NCI-H345 treated with DMSO at 0.1 percent for 48 hours (cell line): ENCODE results near the gene CHST8.
"Not testable (repeated sequence)": the region's sequence is repeated elsewhere in the genome, so short reads cannot be mapped to it uniquely, and the experiment has no call there.

Experiments used
- DNase-seq: peaks from one replicate; lab custom pipeline; 2025; ENCODE audit not compliant: unreplicated experiment; lab: John Stamatoyannopoulos, UW

Gene CHST8

GRCh38 chr19:33689138-33689746 lies 67.5 kb downstream of the CHST8 start:
- DNase-seq, result no peak

GRCh38 chr19:33689868-33690267 lies 68.1 kb downstream of the CHST8 start:
- no peak for DNase-seq

GRCh38 chr19:33690378-33691029 lies 68.8 kb downstream of the CHST8 start:
- DNase-seq, result no peak

GRCh38 chr19:33691030-33691427 lies 69.3 kb downstream of the CHST8 start:
- no peak for DNase-seq

GRCh38 chr19:33691736-33692135 lies 70.0 kb downstream of the CHST8 start:
- no peak for DNase-seq

GRCh38 chr19:33693678-33694077 lies 71.9 kb downstream of the CHST8 start:
- DNase-seq, result no peak

- DNase-seq, result not testable (repeated sequence)
Measured at GRCh38 chr19:33695547-33695946, 73.8 kb downstream of the CHST8 start.

GRCh38 chr19:33697766-33698165 lies 76.0 kb downstream of the CHST8 start:
- no peak for DNase-seq

- no peak for DNase-seq
Measured at GRCh38 chr19:33698576-33699435, 77.1 kb downstream of the CHST8 start.

GRCh38 chr19:33699754-33700407 lies 78.1 kb downstream of the CHST8 start:
- no peak for DNase-seq

- DNase-seq, result no peak
Measured at GRCh38 chr19:33700408-33701013, 78.8 kb downstream of the CHST8 start.

GRCh38 chr19:33701565-33701964 lies 79.8 kb downstream of the CHST8 start:
- DNase-seq, result no peak

- DNase-seq, result no peak
Measured at GRCh38 chr19:33702606-33703437, 81.1 kb downstream of the CHST8 start.

- DNase-seq, result no peak
Measured at GRCh38 chr19:33703438-33703750, 81.6 kb downstream of the CHST8 start.

- DNase-seq, result no peak
Measured at GRCh38 chr19:33703821-33704220, 82.1 kb downstream of the CHST8 start.

GRCh38 chr19:33704271-33704670 lies 82.5 kb downstream of the CHST8 start:
- no peak for DNase-seq

GRCh38 chr19:33705090-33705847 lies 83.5 kb downstream of the CHST8 start:
- DNase-seq, result no peak

- no peak for DNase-seq
Measured at GRCh38 chr19:33705860-33706259, 84.1 kb downstream of the CHST8 start.

GRCh38 chr19:33706631-33707030 lies 84.9 kb downstream of the CHST8 start:
- DNase-seq, result no peak

- no peak for DNase-seq
Measured at GRCh38 chr19:33712268-33712667, 90.5 kb downstream of the CHST8 start.
